ENCODE results near the gene ROR2. TPM values are rescaled to one million over a fixed set of nuclear protein-coding genes. Genes with fewer than 3 reads are reported as not detected.

Gene ROR2
- total RNA-seq, 3 donors from 2014 or later = 3.9 to 56.0 (median 6.5) TPM

DNA sequence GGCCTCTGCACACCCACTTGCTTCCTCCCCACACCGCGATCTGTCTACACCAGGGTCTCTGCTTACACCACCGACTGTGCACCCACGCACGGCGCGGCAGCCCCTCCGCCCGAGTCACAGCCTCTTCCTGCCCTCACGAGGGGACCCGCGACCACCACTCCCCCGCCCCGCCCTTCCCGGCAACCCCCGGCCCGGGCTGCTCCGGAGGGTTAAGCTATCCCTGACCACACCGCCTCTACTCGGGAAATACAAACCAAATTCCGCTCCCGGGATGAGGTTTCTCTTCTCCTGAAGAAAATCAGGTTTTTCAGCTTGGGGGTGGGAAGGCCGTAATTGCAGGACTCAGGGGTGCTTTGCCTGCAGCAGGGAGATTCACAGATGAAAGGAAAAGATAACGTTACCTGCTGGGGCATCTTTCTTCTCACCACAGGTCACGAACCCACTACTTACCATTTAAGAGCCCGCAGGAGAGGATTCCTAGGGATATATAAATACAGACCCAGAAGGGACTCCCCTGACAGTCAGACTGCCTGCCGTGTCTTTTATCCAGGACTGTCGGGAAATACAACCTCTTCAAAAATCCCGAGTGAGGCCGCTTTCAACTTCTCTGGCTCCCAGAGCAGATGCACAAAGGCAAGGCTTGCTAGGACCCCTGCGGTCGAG, 63.5 kb downstream of the ROR2 start:
- intact Hi-C loops (cut with DNase I, micrococcal nuclease) = no loop called here
- ATAC-seq (no peak), DNase-seq (no peak)
- Histone ChIP-seq H3K4me1 (ENCODE audit: low read depth) (peaks cover 4% of the 10 kb centered on the region), H3K36me3 (ENCODE audit: low read depth) (no peaks in the 10 kb centered on the region), H3K4me3 (no peak overlapping the region), H3K9me3 (no peaks in the 10 kb centered on the region)
- TF ChIP-seq, protein P1, sequence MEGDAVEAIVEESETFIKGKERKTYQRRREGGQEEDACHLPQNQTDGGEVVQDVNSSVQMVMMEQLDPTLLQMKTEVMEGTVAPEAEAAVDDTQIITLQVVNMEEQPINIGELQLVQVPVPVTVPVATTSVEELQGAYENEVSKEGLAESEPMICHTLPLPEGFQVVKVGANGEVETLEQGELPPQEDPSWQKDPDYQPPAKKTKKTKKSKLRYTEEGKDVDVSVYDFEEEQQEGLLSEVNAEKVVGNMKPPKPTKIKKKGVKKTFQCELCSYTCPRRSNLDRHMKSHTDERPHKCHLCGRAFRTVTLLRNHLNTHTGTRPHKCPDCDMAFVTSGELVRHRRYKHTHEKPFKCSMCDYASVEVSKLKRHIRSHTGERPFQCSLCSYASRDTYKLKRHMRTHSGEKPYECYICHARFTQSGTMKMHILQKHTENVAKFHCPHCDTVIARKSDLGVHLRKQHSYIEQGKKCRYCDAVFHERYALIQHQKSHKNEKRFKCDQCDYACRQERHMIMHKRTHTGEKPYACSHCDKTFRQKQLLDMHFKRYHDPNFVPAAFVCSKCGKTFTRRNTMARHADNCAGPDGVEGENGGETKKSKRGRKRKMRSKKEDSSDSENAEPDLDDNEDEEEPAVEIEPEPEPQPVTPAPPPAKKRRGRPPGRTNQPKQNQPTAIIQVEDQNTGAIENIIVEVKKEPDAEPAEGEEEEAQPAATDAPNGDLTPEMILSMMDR (IDR thresholded peaks at IDR 0.05) = no peak

DNA sequence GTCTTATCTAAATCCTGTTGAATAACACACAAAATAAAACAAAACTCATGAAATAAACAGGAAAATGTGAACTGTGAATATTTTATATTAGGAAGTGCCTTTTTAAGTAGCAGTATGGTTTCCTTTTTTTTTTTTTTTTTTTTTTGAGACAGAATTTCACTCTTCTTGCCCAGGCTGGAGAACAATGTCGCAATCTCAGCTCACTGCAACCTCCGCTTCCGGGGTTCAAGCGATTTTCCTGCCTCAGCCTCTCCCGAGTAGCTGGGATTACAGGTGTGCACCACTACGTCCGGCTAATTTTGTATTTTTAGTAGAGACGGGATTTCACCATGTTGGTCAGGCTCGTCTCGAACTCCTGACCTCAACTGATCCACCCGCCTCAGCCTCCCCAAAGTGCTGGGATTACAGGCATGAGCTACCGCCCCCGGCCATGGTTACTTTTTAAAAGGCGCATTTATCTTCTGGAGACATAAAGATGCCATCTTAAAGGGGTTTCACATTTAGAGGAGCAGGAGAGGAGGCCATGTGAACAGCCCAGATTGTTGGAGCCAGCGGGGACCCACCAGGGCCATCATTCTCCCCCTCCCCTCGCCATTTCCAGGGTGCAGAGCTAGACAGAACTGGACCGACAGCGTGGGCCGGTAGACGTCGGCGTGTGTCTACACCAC, 64.1 kb downstream of the ROR2 start:
- no peaks in the 10 kb centered on the region for H3K9me3 ChIP-seq
- H3K4me3 ChIP-seq = no peak overlapping the region
- intact Hi-C loops (cut with DNase I, micrococcal nuclease) = no loop called here
- no peak for ATAC-seq
- TF ChIP-seq, protein P1 (IDR thresholded peaks at IDR 0.05) = no peak
- no peaks in the 10 kb centered on the region for H3K36me3 ChIP-seq (ENCODE audit: low read depth)
- no peak for DNase-seq
- peaks cover 4% of the 10 kb centered on the region for H3K4me1 ChIP-seq (ENCODE audit: low read depth)

DNA sequence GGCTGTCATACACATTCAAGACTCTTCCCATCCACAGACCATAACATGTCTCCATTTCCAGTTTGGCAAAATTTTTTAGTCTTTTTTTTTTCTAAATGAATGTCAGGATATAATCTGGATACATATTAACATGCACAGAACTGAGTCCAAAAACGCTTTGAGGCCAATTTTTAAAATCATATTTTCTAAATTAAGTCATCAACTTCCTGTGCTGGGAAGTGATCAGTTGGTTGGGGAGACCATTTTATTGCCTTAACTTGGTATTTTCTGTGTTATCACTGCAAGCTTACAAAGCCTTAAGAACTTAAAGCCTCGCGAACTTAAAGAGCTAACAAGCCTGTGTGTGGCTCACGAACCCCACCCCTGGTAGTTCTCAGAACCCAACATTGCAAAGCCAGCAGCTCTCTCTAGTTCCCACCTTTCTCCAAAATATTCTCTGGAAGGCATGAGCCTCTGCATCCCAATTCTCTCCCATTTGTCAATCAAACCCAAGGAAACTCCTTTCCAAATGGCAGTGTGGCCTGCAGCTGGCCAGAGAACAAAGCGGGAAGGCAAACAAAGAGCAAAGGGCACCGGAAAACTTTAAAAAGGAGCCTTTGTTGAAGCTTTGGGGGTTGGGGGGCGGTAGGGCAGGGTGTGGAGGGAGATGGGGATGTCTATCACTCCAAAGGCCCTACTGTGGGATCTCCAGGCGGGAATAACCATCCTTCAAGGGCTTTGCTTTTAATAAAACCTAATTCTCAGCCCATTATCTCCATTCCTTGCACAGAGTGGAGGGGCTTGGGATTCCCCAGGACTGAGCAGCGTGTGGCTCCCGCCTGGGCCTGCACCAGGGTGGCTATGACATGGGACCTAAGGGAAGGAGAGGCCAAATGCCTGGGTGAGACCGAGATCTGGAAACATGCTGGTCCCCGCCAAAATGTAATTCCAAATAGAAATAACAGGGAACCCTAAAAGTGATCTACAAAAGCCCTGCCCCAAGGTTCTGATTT, 65.0 kb downstream of the ROR2 start:
- intact Hi-C loops (cut with DNase I, micrococcal nuclease) = no loop called here
- H3K9me3 ChIP-seq = no peaks in the 10 kb centered on the region
- H3K36me3 ChIP-seq (ENCODE audit: low read depth) = no peaks in the 10 kb centered on the region
- H3K4me3 ChIP-seq = no peak overlapping the region
- DNase-seq (no peak), ATAC-seq (peak; percentile 34)
- TF ChIP-seq, protein P1 (IDR thresholded peaks at IDR 0.05) = no peak
- peaks cover 4% of the 10 kb centered on the region for H3K4me1 ChIP-seq (ENCODE audit: low read depth)

GRCh38 chr9:91884153-91884552, 65.9 kb downstream of the ROR2 start:
- H3K4me1 ChIP-seq (ENCODE audit: low read depth) = peaks cover 4% of the 10 kb centered on the region
- TF ChIP-seq, protein P1 (IDR thresholded peaks at IDR 0.05) = no peak
- ATAC-seq (no peak), DNase-seq (no peak)
- H3K9me3 ChIP-seq = no peaks in the 10 kb centered on the region
- intact Hi-C loops (cut with DNase I, micrococcal nuclease) = no loop called here
- no peak overlapping the region for H3K4me3 ChIP-seq
- H3K36me3 ChIP-seq (ENCODE audit: low read depth) = no peaks in the 10 kb centered on the region

- H3K4me1 ChIP-seq (ENCODE audit: low read depth) = peaks cover 4% of the 10 kb centered on the region
- ATAC-seq (no peak), DNase-seq (no peak)
- H3K36me3 ChIP-seq (ENCODE audit: low read depth) = no peaks in the 10 kb centered on the region
- H3K4me3 ChIP-seq = no peak overlapping the region
- H3K9me3 ChIP-seq = no peaks in the 10 kb centered on the region
- intact Hi-C loops (cut with DNase I, micrococcal nuclease) = no loop called here
- TF ChIP-seq, protein P1 (IDR thresholded peaks at IDR 0.05) = no peak
Measured at GRCh38 chr9:91883503-91883902, 66.5 kb downstream of the ROR2 start.

Data from mucosa of descending colon (tissue), 3 donors.